HCT116 (cell line): ENCODE measurements around the gene ANAPC1. TPM values are rescaled to one million over a fixed set of nuclear protein-coding genes. Genes with fewer than 3 reads are reported as not detected.

Source experiments
- ATAC-seq: fragments of 200-7000 bp; cut with Tn5 transposase; 2 replicates; pipeline ENCODE4 v1.9.1; 2020; ENCODE audit warnings: mild to moderate bottlenecking, moderate library complexity
- BruUV-seq: library from RNA; stranded (reverse); fragments of 400-500 nt; replicated peaks from 2 replicates; lab custom pipeline; 2021; lab: Mats Ljungman, UMichigan
- CTCF ChIA-PET: fragments of 300-600 bp; sonication (Branson Sonifier 250); formaldehyde crosslinking; loops from one replicate; lab custom pipeline; 2021; ENCODE audit warnings: antibody characterized with exemption; lab: Charles Lee
- POLR2A ChIA-PET: fragments of 300-600, 350-600 bp; sonication (Branson Sonifier 250); formaldehyde crosslinking; loops from one replicate; lab custom pipeline; 2021; ENCODE audit warnings: antibody characterized with exemption; lab: Charles Lee
- RAD21 ChIA-PET, 2 experiments: fragments of 300-600 bp; sonication (Branson Sonifier 250); formaldehyde crosslinking; loops; one replicate each; lab custom pipeline; 2023; ENCODE audit warnings: low total read pairs in 2 of 2; ENCODE audit not compliant: uncharacterized antibody in 2 of 2, unreplicated experiment in 2 of 2, low non-redundant PET in 1 of 2; lab: Charles Lee
- DNase-seq: peaks from one replicate; pipeline ENCODE4 v3.0.0-alpha.2; 2010; ENCODE audit warnings: low read depth, low spot score
- H2AFZ ChIP-seq: fragments of 200-600 bp; shearing (Covaris generic), sonication (generic); 2 replicates; pipeline ENCODE4 v1.6.1; 2017; ENCODE audit warnings: low read depth, mixed run types, mixed read lengths, antibody characterized with exemption, low read length; ENCODE audit not compliant: poor library complexity, severe bottlenecking
- H3K27ac ChIP-seq: 2 replicates; pipeline ENCODE4 v1.5.1; 2012; ENCODE audit warnings: low read depth, low read length
- H3K27me3 ChIP-seq: fragments of 200-600 bp; sonication (generic); 2 replicates; pipeline ENCODE4 v1.6.1; 2016; ENCODE audit warnings: mixed run types, low read length, mixed read lengths; ENCODE audit not compliant: insufficient read depth
- H3K36me3 ChIP-seq, 2 experiments: fragments of 200-500 bp in 1 of 2; fragments of 200-600 bp in 1 of 2; sonication (Bioruptor generic) in 1 of 2; sonication (generic) in 1 of 2; 2 replicates each; pipeline versions ENCODE4 v1.5.1 to v1.6.1; 2014 to 2016; ENCODE audit warnings: low read length in 2 of 2, inconsistent platforms in 1 of 2, mixed read lengths in 1 of 2, mixed run types in 1 of 2; ENCODE audit not compliant: insufficient read depth in 2 of 2, control insufficient read depth in 1 of 2
- H3K4me1 ChIP-seq, 2 experiments: fragments of 200-600 bp in 1 of 2; sonication (generic) in 1 of 2; 2 replicates each; pipeline versions ENCODE4 v1.5.1 to v1.6.1; 2012 to 2017; ENCODE audit warnings: low read length in 2 of 2, inconsistent platforms in 1 of 2, mild to moderate bottlenecking in 1 of 2, mixed read lengths in 1 of 2, mixed run types in 1 of 2, moderate library complexity in 1 of 2; ENCODE audit not compliant: insufficient read depth in 2 of 2, control insufficient read depth in 1 of 2
- H3K4me2 ChIP-seq: fragments of 200-600 bp; sonication (generic); 2 replicates; pipeline ENCODE4 v1.6.1; 2017; ENCODE audit warnings: mixed run types, low read length, mixed read lengths
- H3K4me3 ChIP-seq, 2 experiments: fragments of 200-600 bp in 1 of 2; sonication (generic) in 1 of 2; replicated peaks in 1 of 2; 2 replicates each; pipeline ENCODE4 v1.5.1; 2011 to 2016; ENCODE audit warnings: low read length in 2 of 2, control low read depth in 1 of 2, low read depth in 1 of 2, mild to moderate bottlenecking in 1 of 2, mixed read lengths in 1 of 2, mixed run types in 1 of 2
- H3K79me2 ChIP-seq: fragments of 200-600 bp; sonication (generic); 2 replicates; pipeline ENCODE4 v1.6.1; 2017; ENCODE audit warnings: mild to moderate bottlenecking, mixed run types, low read length, moderate library complexity, mixed read lengths; ENCODE audit not compliant: insufficient read depth
- H3K9ac ChIP-seq: fragments of 200-600 bp; sonication (generic); 2 replicates; pipeline ENCODE4 v1.6.1; 2016; ENCODE audit warnings: low read length, mixed read lengths
- H3K9me2 ChIP-seq: fragments of 200-600 bp; sonication (generic), shearing (Covaris generic); 2 replicates; pipeline ENCODE4 v1.6.1; 2017; ENCODE audit warnings: mixed run types, mild to moderate bottlenecking, moderate library complexity; ENCODE audit not compliant: insufficient read depth
- H3K9me3 ChIP-seq, 2 experiments: fragments of 200-500 bp in 1 of 2; fragments of 200-600 bp in 1 of 2; sonication (Bioruptor generic) in 1 of 2; sonication (generic) in 1 of 2; 2 replicates each; pipeline ENCODE4 v1.6.1; 2014 to 2017; ENCODE audit warnings: low read length in 2 of 2, mixed read lengths in 2 of 2, inconsistent platforms in 1 of 2, low read depth in 1 of 2, mild to moderate bottlenecking in 1 of 2, mixed run types in 1 of 2, moderate library complexity in 1 of 2; ENCODE audit not compliant: control insufficient read depth in 1 of 2, insufficient read depth in 1 of 2
- H4K20me1 ChIP-seq: fragments of 200-600 bp; sonication (generic), shearing (Covaris generic); 2 replicates; pipeline ENCODE4 v1.6.1; 2017; ENCODE audit warnings: mixed run types, mild to moderate bottlenecking, moderate library complexity; ENCODE audit not compliant: insufficient read depth
- CEBPB ChIP-seq: IDR thresholded peaks from 2 replicates; pipeline ENCODE4 v1.6.1; 2012; ENCODE audit warnings: low read depth
- EGR1 ChIP-seq: IDR thresholded peaks from 2 replicates; pipeline ENCODE4 v1.6.1; 2012; ENCODE audit warnings: low read depth
- EZH2phosphoT487 ChIP-seq: fragments of 200-600 bp; IDR thresholded peaks from 2 replicates; pipeline ENCODE4 v1.6.1; 2018; ENCODE audit warnings: antibody characterized with exemption, borderline replicate concordance
- FOSL1 ChIP-seq: IDR thresholded peaks from 2 replicates; pipeline ENCODE4 v1.6.1; 2012; ENCODE audit warnings: low read depth
- JUND ChIP-seq: IDR thresholded peaks from 2 replicates; pipeline ENCODE4 v1.6.1; 2012
- POLR2A ChIP-seq: IDR thresholded peaks from 2 replicates; pipeline ENCODE4 v1.7.0; 2011; ENCODE audit warnings: borderline replicate concordance; ENCODE audit not compliant: insufficient read depth, insufficient read length; ENCODE audit errors: extremely low read depth
- POLR2AphosphoS5 ChIP-seq: IDR thresholded peaks from 2 replicates; pipeline ENCODE4 v1.6.1; 2011; ENCODE audit warnings: mild to moderate bottlenecking, low read depth, low read length, moderate library complexity
- RAD21 ChIP-seq: IDR thresholded peaks from 2 replicates; pipeline ENCODE4 v1.6.1; 2012; ENCODE audit warnings: low read depth, mild to moderate bottlenecking
- SP1 ChIP-seq: IDR thresholded peaks from 2 replicates; pipeline ENCODE4 v1.6.1; 2012; ENCODE audit warnings: low read depth
- SRF ChIP-seq: IDR thresholded peaks from 2 replicates; pipeline ENCODE4 v1.6.1; 2012; ENCODE audit warnings: low read depth
- YY1 ChIP-seq: IDR thresholded peaks from 2 replicates; pipeline ENCODE4 v1.6.1; 2011; ENCODE audit warnings: low read length, low read depth, moderate library complexity, mild to moderate bottlenecking; ENCODE audit not compliant: insufficient replicate concordance; ENCODE audit errors: extremely low read depth
- ZBTB33 ChIP-seq: IDR thresholded peaks from 2 replicates; pipeline ENCODE4 v1.6.1; 2011; ENCODE audit warnings: mild to moderate bottlenecking, low read length, moderate library complexity; ENCODE audit not compliant: insufficient replicate concordance; ENCODE audit errors: extremely low read depth
- ZFX ChIP-seq: fragments of 450-650 bp; IDR thresholded peaks from 2 replicates; pipeline ENCODE4 v1.6.1; 2017
- intact Hi-C: fragments of 100-400 bp; cut with micrococcal nuclease; formaldehyde crosslinking; loops from 2 replicates; pipeline ENCODE4 v1.10.0; 2022
- total RNA-seq: library from RNA; stranded (reverse); gene quantifications from one replicate; pipeline ENCODE4 v1.2.1, GENCODE V29; 2021; ENCODE audit not compliant: unreplicated experiment
- TF ChIP-seq, protein P1 (sequence below), 3 experiments: fragments of 200-600 bp in 1 of 3; sonication (generic) in 1 of 3; IDR thresholded peaks in 2 of 3; conservative IDR thresholded peaks in 1 of 3; 2 replicates each; pipeline ENCODE4 v1.5.1; 2012 to 2017; ENCODE audit warnings: low read depth in 2 of 3, low read length in 2 of 3, antibody characterized with exemption in 1 of 3, borderline replicate concordance in 1 of 3, control low read depth in 1 of 3, mild to moderate bottlenecking in 1 of 3, mixed read lengths in 1 of 3, mixed run types in 1 of 3, moderate library complexity in 1 of 3; ENCODE audit not compliant: insufficient read depth in 1 of 3
- TF ChIP-seq, protein P2 (sequence below): IDR thresholded peaks from 2 replicates; pipeline ENCODE4 v1.6.1; 2012

Gene ANAPC1
- total RNA-seq, 1 experiment from 2014 or later = 76.5 TPM

DNA sequence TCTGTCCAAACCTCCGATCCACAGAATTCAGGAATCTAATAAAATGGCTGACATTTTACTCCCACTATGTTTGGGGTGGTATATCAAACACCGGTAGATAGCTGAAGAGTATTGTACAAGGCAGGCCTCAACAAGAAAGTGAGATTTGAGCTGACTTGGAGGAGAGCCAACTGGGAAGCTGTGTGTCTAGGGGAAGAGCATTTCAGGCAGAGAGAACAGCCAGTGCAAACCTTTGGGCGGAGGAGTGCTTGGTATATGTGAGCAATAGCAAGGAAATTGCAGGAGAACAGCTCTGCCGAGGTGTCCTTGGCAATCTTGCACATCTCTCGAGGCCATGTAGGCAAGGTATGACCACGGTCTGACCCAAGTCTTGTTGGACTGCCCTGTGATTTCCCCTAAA is 12.6 kb upstream of the ANAPC1 start:
- H3K79me2 ChIP-seq = no peaks in the 10 kb centered on the region
- H2AFZ ChIP-seq = no peak overlapping the region
- peaks cover 14 to 26% of the 10 kb centered on the region in 2 experiments for H3K4me1 ChIP-seq
- intact Hi-C loops = no loop called here
- ChIA-PET POLR2A (no interaction called here), CTCF (interaction anchor here (1.3 kb wide), 1 partner anchor 9 kb away, joined by 3 read pairs; no protein-coding TSS in a partner anchor), RAD21 (no interaction called here)
- TF ChIP-seq FOSL1 (no peak), EGR1 (no peak), YY1 (no peak), POLR2A (no peak), ZFX (no peak), POLR2AphosphoS5 (no peak), SP1 (no peak), SRF (no peak), JUND (no peak)
- ATAC-seq (no peak), DNase-seq (no peak)
- H3K36me3 ChIP-seq = no peaks in the 10 kb centered on the region
- no TSS peak for BruUV-seq
- no peak overlapping the region for H3K27ac ChIP-seq
- H3K9me3 ChIP-seq = no peaks in the 10 kb centered on the region
- no peaks in the 10 kb centered on the region for H3K9me2 ChIP-seq
- H3K4me3 ChIP-seq = no peak overlapping the region
- no peaks in the 10 kb centered on the region for H3K27me3 ChIP-seq
- H3K9ac ChIP-seq = no peak overlapping the region
- no peaks in the 10 kb centered on the region for H4K20me1 ChIP-seq
- H3K4me2 ChIP-seq = no peak overlapping the region

DNA sequence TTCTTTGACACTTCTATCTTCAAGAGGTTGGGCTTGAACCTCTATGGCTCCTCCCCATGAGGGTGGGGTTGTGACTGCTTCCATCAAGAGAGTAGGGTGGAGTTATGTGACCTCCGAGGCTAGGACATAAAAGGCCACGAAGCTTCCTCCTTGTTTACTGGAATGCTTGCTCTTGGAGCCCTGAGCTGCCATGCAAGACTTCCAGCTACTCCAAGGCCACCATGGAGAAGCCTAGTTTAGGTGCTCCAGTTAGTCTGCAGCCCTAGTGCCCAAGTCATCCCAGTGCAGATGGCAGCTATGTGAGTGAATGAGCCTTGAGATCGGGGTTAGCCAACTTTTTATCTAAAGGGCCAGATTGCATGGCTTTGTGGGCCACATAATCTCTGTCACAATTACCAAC is 12.0 kb upstream of the ANAPC1 start:
- no TSS peak for BruUV-seq
- no peaks in the 10 kb centered on the region for H3K36me3 ChIP-seq
- no peaks in the 10 kb centered on the region for H3K27me3 ChIP-seq
- ChIA-PET POLR2A (no interaction called here), RAD21 (no interaction called here), CTCF (interaction anchor here (1.3 kb wide), 1 partner anchor 8 kb away, joined by 3 read pairs; no protein-coding TSS in a partner anchor)
- peak overlapping the region; percentile 53 for H2AFZ ChIP-seq
- no peak overlapping the region for H3K4me2 ChIP-seq
- intact Hi-C loops = no loop called here
- DNase-seq (no peak), ATAC-seq (no peak)
- no peaks in the 10 kb centered on the region for H4K20me1 ChIP-seq
- H3K4me1 ChIP-seq = peaks cover 13 to 24% of the 10 kb centered on the region in 2 experiments
- H3K79me2 ChIP-seq = no peaks in the 10 kb centered on the region
- no peaks in the 10 kb centered on the region for H3K9me2 ChIP-seq
- no peaks in the 10 kb centered on the region for H3K9me3 ChIP-seq
- no peak overlapping the region for H3K27ac ChIP-seq
- H3K4me3 ChIP-seq = no peak overlapping the region
- no peak overlapping the region for H3K9ac ChIP-seq
- TF ChIP-seq JUND (no peak), ZFX (no peak), ZBTB33 (no peak), FOSL1 (no peak), SRF (no peak), RAD21 (no peak), EZH2phosphoT487 (no peak), POLR2A (no peak), CEBPB (no peak)
- TF ChIP-seq, protein P1, sequence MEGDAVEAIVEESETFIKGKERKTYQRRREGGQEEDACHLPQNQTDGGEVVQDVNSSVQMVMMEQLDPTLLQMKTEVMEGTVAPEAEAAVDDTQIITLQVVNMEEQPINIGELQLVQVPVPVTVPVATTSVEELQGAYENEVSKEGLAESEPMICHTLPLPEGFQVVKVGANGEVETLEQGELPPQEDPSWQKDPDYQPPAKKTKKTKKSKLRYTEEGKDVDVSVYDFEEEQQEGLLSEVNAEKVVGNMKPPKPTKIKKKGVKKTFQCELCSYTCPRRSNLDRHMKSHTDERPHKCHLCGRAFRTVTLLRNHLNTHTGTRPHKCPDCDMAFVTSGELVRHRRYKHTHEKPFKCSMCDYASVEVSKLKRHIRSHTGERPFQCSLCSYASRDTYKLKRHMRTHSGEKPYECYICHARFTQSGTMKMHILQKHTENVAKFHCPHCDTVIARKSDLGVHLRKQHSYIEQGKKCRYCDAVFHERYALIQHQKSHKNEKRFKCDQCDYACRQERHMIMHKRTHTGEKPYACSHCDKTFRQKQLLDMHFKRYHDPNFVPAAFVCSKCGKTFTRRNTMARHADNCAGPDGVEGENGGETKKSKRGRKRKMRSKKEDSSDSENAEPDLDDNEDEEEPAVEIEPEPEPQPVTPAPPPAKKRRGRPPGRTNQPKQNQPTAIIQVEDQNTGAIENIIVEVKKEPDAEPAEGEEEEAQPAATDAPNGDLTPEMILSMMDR (IDR thresholded peaks at IDR 0.05 in 2 of 3, conservative IDR thresholded peaks at IDR 0.05 in 1 of 3; ENCODE audit: borderline replicate concordance in 1 of 3, insufficient read depth in 1 of 3, low read depth in 2 of 3, low read length in 2 of 3) = no peak
- TF ChIP-seq, protein P2, sequence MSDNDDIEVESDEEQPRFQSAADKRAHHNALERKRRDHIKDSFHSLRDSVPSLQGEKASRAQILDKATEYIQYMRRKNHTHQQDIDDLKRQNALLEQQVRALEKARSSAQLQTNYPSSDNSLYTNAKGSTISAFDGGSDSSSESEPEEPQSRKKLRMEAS = no peak
